ENCODE results near the gene CFHR1.
"Not testable (repeated sequence)": the region's sequence is repeated elsewhere in the genome, so short reads cannot be mapped to it uniquely, and the experiment has no call there.

CFHR1 gene

GRCh38 chr1:196819531-196819930 is at the start of gene CFHR1:
Gene CFHR1 (plus strand): TSS chr1:196819731. CDS start chr1:196819845, 114 bp downstream.
- not testable (repeated sequence) for DNase-seq

- not testable (repeated sequence) for DNase-seq
These were observed 49.7 kb upstream of the CFHR1 start for GRCh38 chr1:196769823-196770222.

GRCh38 chr1:196773713-196774112 is 45.8 kb upstream of the CFHR1 start:
- DNase-seq: no peak

- no peak for DNase-seq
These were observed 45.4 kb upstream of the CFHR1 start for GRCh38 chr1:196774175-196774574.

GRCh38 chr1:196774603-196775002 is 44.9 kb upstream of the CFHR1 start, which contains the start of gene CFHR3:
Gene CFHR3 (plus strand): TSS chr1:196774840. CDS start chr1:196774887, 47 bp downstream.
- DNase-seq: no peak

GRCh38 chr1:196777603-196778002 is 41.9 kb upstream of the CFHR1 start:
- DNase-seq: no peak

- DNase-seq: no peak
These were observed 40.4 kb upstream of the CFHR1 start for GRCh38 chr1:196779093-196779492.

- not testable (repeated sequence) for DNase-seq
These were observed 28.3 kb upstream of the CFHR1 start for GRCh38 chr1:196791252-196791651.

GRCh38 chr1:196794103-196794502 is 25.4 kb upstream of the CFHR1 start:
- DNase-seq: not testable (repeated sequence)

GRCh38 chr1:196797891-196798290 is 21.6 kb upstream of the CFHR1 start:
- DNase-seq: no peak

GRCh38 chr1:196801920-196802319 is 17.6 kb upstream of the CFHR1 start:
- not testable (repeated sequence) for DNase-seq

- DNase-seq: no peak
These were observed 10.8 kb upstream of the CFHR1 start for GRCh38 chr1:196808529-196809235.

GRCh38 chr1:196817442-196817841 is 2.1 kb upstream of the CFHR1 start:
- DNase-seq: not testable (repeated sequence)

- DNase-seq: not testable (repeated sequence)
These were observed 8.3 kb downstream of the CFHR1 start for GRCh38 chr1:196827860-196828259.

- DNase-seq: not testable (repeated sequence)
These were observed 30.3 kb downstream of the CFHR1 start for GRCh38 chr1:196849613-196850492.

- DNase-seq: no peak
These were observed 36.5 kb downstream of the CFHR1 start for GRCh38 chr1:196856053-196856452.

- no peak for DNase-seq
These were observed 37.7 kb downstream of the CFHR1 start for GRCh38 chr1:196857188-196857587.

- DNase-seq: no peak
These were observed 39.3 kb downstream of the CFHR1 start for GRCh38 chr1:196858811-196859210.

- no peak for DNase-seq
These were observed 40.9 kb downstream of the CFHR1 start for GRCh38 chr1:196860323-196860884.

GRCh38 chr1:196861429-196861828 is 41.9 kb downstream of the CFHR1 start:
- DNase-seq: no peak

- DNase-seq: no peak
These were observed 47.4 kb downstream of the CFHR1 start for GRCh38 chr1:196866974-196867373.

GRCh38 chr1:196873385-196873784 is 53.9 kb downstream of the CFHR1 start:
- no peak for DNase-seq

GRCh38 chr1:196875935-196876334 is 56.4 kb downstream of the CFHR1 start:
- no peak for DNase-seq
